ENCODE measurements around the gene CDH8. TPM values are rescaled to one million over a fixed set of nuclear protein-coding genes. Genes with fewer than 3 reads are reported as not detected.

Gene CDH8
- total RNA-seq, result 0.32 TPM in 1 of 2 replicates, not detected in the other

- TF ChIP-seq CTCF (IDR thresholded peaks at IDR 0.05; ENCODE audit: insufficient read depth, low read depth, low read length), result no peak
- no peak within 1 kb of the TSS for H3K4me3 ChIP-seq (ENCODE audit: low read depth, low read length)
- no peak for DNase-seq (ENCODE audit: low read depth)
These were observed at the start of gene CDH8 for GRCh38 chr16:62036101-62036801. CDH8 (minus strand) TSS chr16:62036438; CDS start chr16:62021403, 15,035 bp downstream.

GRCh38 chr16:62079236-62079635 lies 43.0 kb upstream of the CDH8 start:
- no peak overlapping the region for H3K4me3 ChIP-seq (ENCODE audit: low read depth, low read length)
- DNase-seq (ENCODE audit: low read depth), result no peak
- no peak for TF ChIP-seq CTCF (IDR thresholded peaks at IDR 0.05; ENCODE audit: insufficient read depth, low read depth, low read length)

GRCh38 chr16:62077998-62078397 lies 41.8 kb upstream of the CDH8 start:
- no peak for DNase-seq (ENCODE audit: low read depth)
- no peak overlapping the region for H3K4me3 ChIP-seq (ENCODE audit: low read depth, low read length)
- no peak for TF ChIP-seq CTCF (IDR thresholded peaks at IDR 0.05; ENCODE audit: insufficient read depth, low read depth, low read length)

- no peak for DNase-seq (ENCODE audit: low read depth)
- TF ChIP-seq CTCF (IDR thresholded peaks at IDR 0.05; ENCODE audit: insufficient read depth, low read depth, low read length), result no peak
- no peak overlapping the region for H3K4me3 ChIP-seq (ENCODE audit: low read depth, low read length)
These were observed 40.6 kb upstream of the CDH8 start for GRCh38 chr16:62076886-62077285.

- no peak for DNase-seq (ENCODE audit: low read depth)
- no peak overlapping the region for H3K4me3 ChIP-seq (ENCODE audit: low read depth, low read length)
- no peak for TF ChIP-seq CTCF (IDR thresholded peaks at IDR 0.05; ENCODE audit: insufficient read depth, low read depth, low read length)
These were observed 32.5 kb upstream of the CDH8 start for GRCh38 chr16:62068747-62069146.

GRCh38 chr16:62067981-62068380 lies 31.7 kb upstream of the CDH8 start:
- no peak for TF ChIP-seq CTCF (IDR thresholded peaks at IDR 0.05; ENCODE audit: insufficient read depth, low read depth, low read length)
- DNase-seq (ENCODE audit: low read depth), result no peak

GRCh38 chr16:62067182-62067581 lies 30.9 kb upstream of the CDH8 start:
- H3K4me3 ChIP-seq (ENCODE audit: low read depth, low read length), result no peak overlapping the region
- TF ChIP-seq CTCF (IDR thresholded peaks at IDR 0.05; ENCODE audit: insufficient read depth, low read depth, low read length), result no peak
- no peak for DNase-seq (ENCODE audit: low read depth)

More at GRCh38 chr16:62067981-62068380, 31.7 kb upstream of the CDH8 start:
- no peak overlapping the region for H3K4me3 ChIP-seq (ENCODE audit: low read depth, low read length)

All from fibroblast of villous mesenchyme (primary cell).